ENCODE results near the gene SPOCD1.

- no peak for TF ChIP-seq FOXM1 (IDR thresholded peaks at IDR 0.05; ENCODE audit: low read depth)
- no peak for TF ChIP-seq CTCF (IDR thresholded peaks at IDR 0.05)
- no peak for TF ChIP-seq TCF12 (IDR thresholded peaks at IDR 0.05)
- no peak for TF ChIP-seq RCOR1 (IDR thresholded peaks at IDR 0.05; ENCODE audit: low read length)
- no peak for TF ChIP-seq ELF1 (IDR thresholded peaks at IDR 0.05)
- TF ChIP-seq YY1 (IDR thresholded peaks at IDR 0.05; ENCODE audit: low read depth) = no peak
- no peak for TF ChIP-seq REST (IDR thresholded peaks at IDR 0.05; ENCODE audit: low read depth, low read length)
- TF ChIP-seq EP300 (IDR thresholded peaks at IDR 0.05; ENCODE audit: borderline replicate concordance in 1 of 2, low read depth in 1 of 2, low read length in 1 of 2) = no peak
- no peak for TF ChIP-seq RFX5 (IDR thresholded peaks at IDR 0.05; ENCODE audit: low read length)
- TF ChIP-seq ZBTB33 (IDR thresholded peaks at IDR 0.05; ENCODE audit: borderline replicate concordance, low read depth) = no peak
- TF ChIP-seq USF2 (IDR thresholded peaks at IDR 0.05; ENCODE audit: borderline replicate concordance, low read depth, low read length) = no peak
These were observed 36.1 kb downstream of the SPOCD1 start for GRCh38 chr1:31779687-31780086.

Measured in SK-N-SH (cell line).